HepG2 (cell line): ENCODE measurements around the gene URB1. TPM values are rescaled to one million over a fixed set of nuclear protein-coding genes. Genes with fewer than 3 reads are reported as not detected.

ENCODE experiments used
- GATAD2A ChIP-seq: IDR thresholded peaks from 2 replicates; pipeline ENCODE4 v1.6.1; 2016
- GTF3A ChIP-seq: sonication (generic); formaldehyde crosslinking; conservative IDR thresholded peaks from 2 replicates; pipeline ENCODE4 v1.4.0; 2020; ENCODE audit warnings: mild to moderate bottlenecking, missing genetic modification reagents
- IKZF1 ChIP-seq: fragments of 450-650 bp; IDR thresholded peaks from 2 replicates; pipeline ENCODE4 v1.7.1; 2016
- JDP2 ChIP-seq: sonication (generic); formaldehyde crosslinking; IDR thresholded peaks from 2 replicates; pipeline ENCODE4 v1.8.1; 2022; ENCODE audit warnings: missing genetic modification reagents, borderline replicate concordance
- KDM5B ChIP-seq: sonication (generic); formaldehyde crosslinking; IDR thresholded peaks from 2 replicates; pipeline ENCODE4 v1.4.0; 2020; ENCODE audit warnings: missing genetic modification reagents, mild to moderate bottlenecking, borderline replicate concordance
- MYNN ChIP-seq: sonication (generic); formaldehyde crosslinking; IDR thresholded peaks from 2 replicates; pipeline ENCODE4 v1.4.0; 2020; ENCODE audit warnings: mild to moderate bottlenecking, low read depth, missing genetic modification reagents
- RFX1 ChIP-seq: fragments of 450-650 bp; IDR thresholded peaks from 2 replicates; pipeline ENCODE4 v1.6.1; 2017
- SIN3B ChIP-seq: fragments of 150-350 bp; IDR thresholded peaks from 2 replicates; pipeline ENCODE4 v1.6.1; 2014; ENCODE audit warnings: low read length
- ZBTB1 ChIP-seq: sonication (generic); formaldehyde crosslinking; IDR thresholded peaks from 2 replicates; pipeline ENCODE4 v1.4.0; 2020; ENCODE audit warnings: missing genetic modification reagents, borderline replicate concordance
- ZNF30 ChIP-seq: sonication (generic); formaldehyde crosslinking; IDR thresholded peaks from 2 replicates; pipeline ENCODE4 v1.5.0; 2020; ENCODE audit warnings: mild to moderate bottlenecking, missing genetic modification reagents
- ZNF775 ChIP-seq: sonication (generic); formaldehyde crosslinking; IDR thresholded peaks from 2 replicates; pipeline ENCODE4 v1.4.0; 2020; ENCODE audit warnings: missing genetic modification reagents, mild to moderate bottlenecking, moderate library complexity, borderline replicate concordance
- polyA plus RNA-seq, 8 experiments: library from polyadenylated mRNA; depleted of rRNA in 3 of 8; stranded (reverse) in 7 of 8; unstranded in 1 of 8; fragments of >200 nt; fragmentation: Illumina TruSeq in 4 of 8; extraction: Trizol in 4 of 8; gene quantifications; 2 replicates each; pipeline versions ENCODE4 v1.2.1 to v1.2.3, GENCODE V29; 2011 to 2016; ENCODE audit warnings: low read depth in 4 of 8, missing spikeins in 1 of 8, mixed read lengths in 1 of 8; ENCODE audit not compliant: insufficient read depth in 1 of 8
- total RNA-seq, 5 experiments: library from RNA; depleted of rRNA; stranded (reverse); fragments of >200 nt; fragmentation: Illumina TruSeq; extraction: Trizol; gene quantifications; 2 replicates each; pipeline ENCODE4 v1.2.3, GENCODE V29; 2016; ENCODE audit warnings: low read depth in 1 of 5
- TF ChIP-seq, protein P1 (sequence below): sonication (generic); formaldehyde crosslinking; IDR thresholded peaks from 2 replicates; pipeline ENCODE4 v1.5.1; 2020; ENCODE audit warnings: missing genetic modification reagents, mild to moderate bottlenecking, borderline replicate concordance
- TF ChIP-seq, protein P2 (sequence below), 2 experiments: sonication (generic) in 1 of 2; formaldehyde crosslinking in 1 of 2; IDR thresholded peaks; 2 replicates each; pipeline versions ENCODE4 v1.6.1 to v1.9.0; 2014 to 2022; ENCODE audit warnings: antibody characterized with exemption in 1 of 2, borderline replicate concordance in 1 of 2, inconsistent platforms in 1 of 2, low read depth in 1 of 2, missing genetic modification reagents in 1 of 2
- TF ChIP-seq, protein P3 (sequence below): sonication (generic); formaldehyde crosslinking; conservative IDR thresholded peaks from 2 replicates; pipeline ENCODE4 v1.8.0; 2022; ENCODE audit warnings: low read depth, missing genetic modification reagents
- TF ChIP-seq, protein P4 (sequence below): sonication (generic); formaldehyde crosslinking; IDR thresholded peaks from 2 replicates; pipeline ENCODE4 v1.9.0; 2021; ENCODE audit warnings: missing genetic modification reagents, borderline replicate concordance

URB1 gene
- total and polyA plus RNA-seq, 2 of the 13 experiments (the other 11 are each of a cell fraction or from before 2014, with no cell fraction given) = 4.5 to 16.7 TPM

DNA sequence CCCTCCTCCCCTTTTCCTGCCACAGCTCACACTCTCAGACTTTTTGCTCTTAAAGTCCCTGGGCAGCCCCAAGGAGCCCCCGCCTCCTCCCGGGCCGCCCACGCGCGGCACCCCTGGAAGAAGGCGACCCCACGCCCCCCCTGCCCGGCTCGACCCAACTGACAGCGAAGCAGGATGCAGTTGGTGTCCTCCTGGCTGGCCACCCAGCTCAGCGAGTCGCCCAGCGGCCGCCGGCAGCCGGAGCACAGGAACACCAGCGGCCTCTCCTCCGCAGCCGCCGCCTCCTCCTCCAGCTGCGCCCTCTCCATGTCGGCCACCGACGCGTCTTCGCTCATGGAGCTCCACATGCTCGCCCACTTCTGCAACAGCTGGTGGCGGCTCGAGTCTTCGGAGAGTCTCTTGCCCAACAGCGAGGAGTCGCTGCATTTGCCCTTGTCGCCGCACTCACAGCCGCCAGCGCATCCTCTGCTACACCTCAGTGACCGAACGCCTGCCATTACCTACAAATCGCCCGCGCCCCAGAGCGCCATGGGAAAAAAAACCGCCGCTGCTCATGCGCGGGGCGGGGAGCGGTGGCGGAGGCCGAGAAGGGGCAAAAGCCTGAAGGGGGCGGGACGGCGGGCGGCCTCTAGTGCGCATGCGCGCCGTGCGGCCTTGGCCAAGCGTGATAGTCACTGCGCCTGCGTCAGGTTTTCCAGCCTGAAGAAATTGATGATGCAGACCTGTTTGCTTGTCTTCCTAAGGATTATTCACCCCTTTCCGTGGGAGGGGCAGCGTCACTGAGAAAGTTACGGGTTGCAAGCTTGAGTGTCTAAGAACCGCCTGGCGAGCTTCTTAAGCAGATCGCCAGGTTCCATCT, 114.1 kb downstream of the URB1 start, which contains the start of gene MIS18A (continued):
- TF ChIP-seq, protein P1, sequence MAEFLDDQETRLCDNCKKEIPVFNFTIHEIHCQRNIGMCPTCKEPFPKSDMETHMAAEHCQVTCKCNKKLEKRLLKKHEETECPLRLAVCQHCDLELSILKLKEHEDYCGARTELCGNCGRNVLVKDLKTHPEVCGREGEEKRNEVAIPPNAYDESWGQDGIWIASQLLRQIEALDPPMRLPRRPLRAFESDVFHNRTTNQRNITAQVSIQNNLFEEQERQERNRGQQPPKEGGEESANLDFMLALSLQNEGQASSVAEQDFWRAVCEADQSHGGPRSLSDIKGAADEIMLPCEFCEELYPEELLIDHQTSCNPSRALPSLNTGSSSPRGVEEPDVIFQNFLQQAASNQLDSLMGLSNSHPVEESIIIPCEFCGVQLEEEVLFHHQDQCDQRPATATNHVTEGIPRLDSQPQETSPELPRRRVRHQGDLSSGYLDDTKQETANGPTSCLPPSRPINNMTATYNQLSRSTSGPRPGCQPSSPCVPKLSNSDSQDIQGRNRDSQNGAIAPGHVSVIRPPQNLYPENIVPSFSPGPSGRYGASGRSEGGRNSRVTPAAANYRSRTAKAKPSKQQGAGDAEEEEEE (CRISPR knock-in tag) = no peak; the same call in 1 of the 2 replicates
- TF ChIP-seq SIN3B = peak; percentile 97
- no peak for TF ChIP-seq ZNF775 (CRISPR knock-in tag)
- TF ChIP-seq RFX1 = no peak
- TF ChIP-seq, protein P2, sequence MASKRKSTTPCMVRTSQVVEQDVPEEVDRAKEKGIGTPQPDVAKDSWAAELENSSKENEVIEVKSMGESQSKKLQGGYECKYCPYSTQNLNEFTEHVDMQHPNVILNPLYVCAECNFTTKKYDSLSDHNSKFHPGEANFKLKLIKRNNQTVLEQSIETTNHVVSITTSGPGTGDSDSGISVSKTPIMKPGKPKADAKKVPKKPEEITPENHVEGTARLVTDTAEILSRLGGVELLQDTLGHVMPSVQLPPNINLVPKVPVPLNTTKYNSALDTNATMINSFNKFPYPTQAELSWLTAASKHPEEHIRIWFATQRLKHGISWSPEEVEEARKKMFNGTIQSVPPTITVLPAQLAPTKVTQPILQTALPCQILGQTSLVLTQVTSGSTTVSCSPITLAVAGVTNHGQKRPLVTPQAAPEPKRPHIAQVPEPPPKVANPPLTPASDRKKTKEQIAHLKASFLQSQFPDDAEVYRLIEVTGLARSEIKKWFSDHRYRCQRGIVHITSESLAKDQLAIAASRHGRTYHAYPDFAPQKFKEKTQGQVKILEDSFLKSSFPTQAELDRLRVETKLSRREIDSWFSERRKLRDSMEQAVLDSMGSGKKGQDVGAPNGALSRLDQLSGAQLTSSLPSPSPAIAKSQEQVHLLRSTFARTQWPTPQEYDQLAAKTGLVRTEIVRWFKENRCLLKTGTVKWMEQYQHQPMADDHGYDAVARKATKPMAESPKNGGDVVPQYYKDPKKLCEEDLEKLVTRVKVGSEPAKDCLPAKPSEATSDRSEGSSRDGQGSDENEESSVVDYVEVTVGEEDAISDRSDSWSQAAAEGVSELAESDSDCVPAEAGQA (IDR thresholded peaks at IDR 0.05; ENCODE audit: low read depth) = no peak
- TF ChIP-seq, protein P2 (CRISPR knock-in tag; IDR thresholded peaks at IDR 0.05; ENCODE audit: borderline replicate concordance) = no peak
- peak; percentile 79; the same call in 1 of the 2 replicates for TF ChIP-seq KDM5B (CRISPR knock-in tag)
- no peak for TF ChIP-seq ZBTB1 (CRISPR knock-in tag)
- TF ChIP-seq, protein P3, sequence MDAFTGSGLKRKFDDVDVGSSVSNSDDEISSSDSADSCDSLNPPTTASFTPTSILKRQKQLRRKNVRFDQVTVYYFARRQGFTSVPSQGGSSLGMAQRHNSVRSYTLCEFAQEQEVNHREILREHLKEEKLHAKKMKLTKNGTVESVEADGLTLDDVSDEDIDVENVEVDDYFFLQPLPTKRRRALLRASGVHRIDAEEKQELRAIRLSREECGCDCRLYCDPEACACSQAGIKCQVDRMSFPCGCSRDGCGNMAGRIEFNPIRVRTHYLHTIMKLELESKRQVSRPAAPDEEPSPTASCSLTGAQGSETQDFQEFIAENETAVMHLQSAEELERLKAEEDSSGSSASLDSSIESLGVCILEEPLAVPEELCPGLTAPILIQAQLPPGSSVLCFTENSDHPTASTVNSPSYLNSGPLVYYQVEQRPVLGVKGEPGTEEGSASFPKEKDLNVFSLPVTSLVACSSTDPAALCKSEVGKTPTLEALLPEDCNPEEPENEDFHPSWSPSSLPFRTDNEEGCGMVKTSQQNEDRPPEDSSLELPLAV (CRISPR knock-in tag) = no peak
- no peak for TF ChIP-seq JDP2 (CRISPR knock-in tag)
- TF ChIP-seq, protein P4, sequence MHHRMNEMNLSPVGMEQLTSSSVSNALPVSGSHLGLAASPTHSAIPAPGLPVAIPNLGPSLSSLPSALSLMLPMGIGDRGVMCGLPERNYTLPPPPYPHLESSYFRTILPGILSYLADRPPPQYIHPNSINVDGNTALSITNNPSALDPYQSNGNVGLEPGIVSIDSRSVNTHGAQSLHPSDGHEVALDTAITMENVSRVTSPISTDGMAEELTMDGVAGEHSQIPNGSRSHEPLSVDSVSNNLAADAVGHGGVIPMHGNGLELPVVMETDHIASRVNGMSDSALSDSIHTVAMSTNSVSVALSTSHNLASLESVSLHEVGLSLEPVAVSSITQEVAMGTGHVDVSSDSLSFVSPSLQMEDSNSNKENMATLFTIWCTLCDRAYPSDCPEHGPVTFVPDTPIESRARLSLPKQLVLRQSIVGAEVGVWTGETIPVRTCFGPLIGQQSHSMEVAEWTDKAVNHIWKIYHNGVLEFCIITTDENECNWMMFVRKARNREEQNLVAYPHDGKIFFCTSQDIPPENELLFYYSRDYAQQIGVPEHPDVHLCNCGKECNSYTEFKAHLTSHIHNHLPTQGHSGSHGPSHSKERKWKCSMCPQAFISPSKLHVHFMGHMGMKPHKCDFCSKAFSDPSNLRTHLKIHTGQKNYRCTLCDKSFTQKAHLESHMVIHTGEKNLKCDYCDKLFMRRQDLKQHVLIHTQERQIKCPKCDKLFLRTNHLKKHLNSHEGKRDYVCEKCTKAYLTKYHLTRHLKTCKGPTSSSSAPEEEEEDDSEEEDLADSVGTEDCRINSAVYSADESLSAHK = no peak
- TF ChIP-seq IKZF1 = no peak
- TF ChIP-seq ZNF30 (CRISPR knock-in tag) = no peak
- TF ChIP-seq GTF3A = no peak
- TF ChIP-seq GATAD2A = no peak
- no peak for TF ChIP-seq MYNN (CRISPR knock-in tag)
